ENCODE measurements around the gene CCDC141.

Gene CCDC141

DNA sequence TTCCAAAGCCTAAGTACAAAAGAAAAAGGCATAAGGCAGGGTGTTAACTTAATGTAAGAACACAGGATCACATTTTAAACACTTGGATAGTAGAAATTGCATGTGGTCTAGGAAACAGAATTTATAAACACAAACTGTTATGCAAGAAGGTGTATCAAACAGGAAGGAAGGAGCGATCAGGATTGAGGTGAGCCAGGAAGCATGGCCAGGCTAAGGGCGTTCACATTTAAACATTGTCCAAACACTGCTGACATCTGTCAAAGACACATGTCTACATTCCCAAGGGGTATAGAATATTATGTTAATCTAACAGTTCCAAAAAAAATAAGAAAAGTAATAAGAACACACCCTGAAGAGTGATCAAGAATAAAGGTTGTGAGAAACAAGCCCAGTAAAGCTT lies 71.3 kb downstream of the CCDC141 start:
- DNase-seq (ENCODE audit: low spot score): no peak

GRCh38 chr2:178976351-178976750 lies 73.6 kb downstream of the CCDC141 start:
- no peak for DNase-seq (ENCODE audit: low spot score)

DNA sequence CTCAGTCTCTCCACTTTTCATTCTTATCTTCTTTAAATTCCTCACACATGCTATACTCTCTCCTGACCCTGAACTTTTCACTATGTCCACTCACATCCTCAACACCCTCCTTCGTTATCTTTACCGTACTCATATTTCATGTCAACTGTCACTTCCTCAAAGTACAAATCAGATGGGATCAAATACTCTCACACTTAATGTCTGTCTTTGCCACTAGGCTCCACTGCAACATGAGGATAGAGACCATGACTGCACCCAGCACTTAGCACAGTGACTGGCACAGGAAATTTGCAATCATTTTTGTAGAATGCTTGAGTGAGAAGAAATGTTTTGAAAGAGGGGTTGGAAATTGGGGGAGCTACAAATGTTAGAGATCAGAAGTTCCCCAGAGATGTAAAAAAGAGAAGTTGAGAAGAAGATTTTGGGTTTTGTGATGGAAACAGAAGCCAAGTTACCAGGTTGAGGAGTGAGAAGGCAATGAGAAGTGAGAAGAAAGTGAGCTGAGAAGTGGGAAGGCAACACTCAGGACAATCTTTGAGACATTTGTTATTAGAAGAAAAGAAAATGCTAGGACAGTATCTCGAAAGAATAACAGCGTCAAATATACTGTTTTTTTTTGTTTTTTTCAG lies 87.0 kb downstream of the CCDC141 start:
- no peak for DNase-seq (ENCODE audit: low spot score)

- DNase-seq (ENCODE audit: low spot score): no peak
Observed at GRCh38 chr2:178962152-178962551, 87.8 kb downstream of the CCDC141 start.

DNA sequence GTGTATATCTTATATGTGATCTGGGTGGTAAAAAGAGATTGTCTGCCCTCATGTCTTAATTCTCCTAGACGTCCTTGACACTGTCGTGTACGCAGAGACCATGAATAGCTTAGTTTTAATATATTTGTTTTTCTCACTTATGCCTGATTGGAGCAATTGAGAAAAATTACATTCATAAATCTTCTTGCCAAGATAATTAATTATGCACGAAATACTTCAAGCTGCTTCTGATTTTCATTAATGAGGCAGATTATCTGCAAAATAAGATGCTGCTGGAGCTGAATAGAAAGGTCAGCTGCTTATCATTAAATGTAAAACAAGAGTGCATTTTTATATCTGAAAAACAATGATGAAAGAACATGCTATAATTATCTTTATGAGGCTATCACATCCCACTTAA lies 95.9 kb downstream of the CCDC141 start:
- no peak for DNase-seq (ENCODE audit: low spot score)

- DNase-seq (ENCODE audit: low spot score): no peak
Observed at GRCh38 chr2:178951266-178952006, 98.5 kb downstream of the CCDC141 start.

DNA sequence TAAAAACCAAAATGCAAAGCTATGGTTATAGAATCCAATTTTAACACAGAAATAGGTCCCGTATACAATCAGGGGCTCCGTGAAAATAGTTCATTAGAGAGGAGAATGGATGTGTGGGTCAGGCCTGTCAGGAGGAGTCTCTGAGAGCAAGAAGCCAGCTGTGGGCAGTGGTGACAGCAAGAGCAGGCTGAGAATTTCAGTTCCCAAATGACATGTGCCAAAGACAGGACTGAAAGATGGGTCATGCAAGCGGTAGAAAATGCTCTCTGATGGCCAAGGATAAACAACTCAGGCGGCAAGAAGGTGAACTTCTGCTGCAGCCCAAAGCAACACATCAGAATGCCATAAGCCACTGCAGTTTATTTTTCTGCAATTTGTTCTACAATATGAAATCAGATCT lies 100.4 kb downstream of the CCDC141 start:
- no peak for DNase-seq (ENCODE audit: low spot score)

GRCh38 chr2:178949151-178949550 lies 100.8 kb downstream of the CCDC141 start:
- no peak for DNase-seq (ENCODE audit: low spot score)

GRCh38 chr2:178947006-178947405 lies 102.9 kb downstream of the CCDC141 start:
- DNase-seq (ENCODE audit: low spot score): no peak

GRCh38 chr2:178946494-178946893 lies 103.4 kb downstream of the CCDC141 start:
- DNase-seq (ENCODE audit: low spot score): no peak

GRCh38 chr2:178943745-178944144 lies 106.2 kb downstream of the CCDC141 start:
- DNase-seq (ENCODE audit: low spot score): no peak

- DNase-seq (ENCODE audit: low spot score): no peak
Observed at GRCh38 chr2:178934571-178934970, 115.4 kb downstream of the CCDC141 start.

- no peak for DNase-seq (ENCODE audit: low spot score)
Observed at GRCh38 chr2:178933493-178933892, 116.4 kb downstream of the CCDC141 start.

DNA sequence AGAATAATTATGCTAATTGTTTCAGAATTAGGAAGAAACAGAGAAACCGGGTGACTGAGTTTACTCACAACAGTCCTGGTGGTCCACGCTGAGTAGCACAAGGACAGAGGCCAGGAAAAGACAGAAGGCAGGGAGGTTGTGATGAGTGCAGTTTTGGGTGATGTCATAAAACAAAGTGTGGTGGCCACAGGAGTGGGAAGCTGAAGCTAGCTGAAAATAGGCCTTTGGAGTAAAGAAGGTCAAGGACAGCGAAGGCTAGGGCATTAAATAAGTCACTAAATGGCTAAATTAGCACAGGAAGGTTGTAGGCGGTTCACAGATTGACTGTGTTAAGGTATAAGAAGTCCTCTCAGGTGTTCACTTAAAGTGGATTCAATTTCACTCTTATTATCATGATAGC lies 121.9 kb downstream of the CCDC141 start:
- DNase-seq (ENCODE audit: low spot score): no peak

GRCh38 chr2:178927173-178927572 lies 122.8 kb downstream of the CCDC141 start:
- no peak for DNase-seq (ENCODE audit: low spot score)

DNA sequence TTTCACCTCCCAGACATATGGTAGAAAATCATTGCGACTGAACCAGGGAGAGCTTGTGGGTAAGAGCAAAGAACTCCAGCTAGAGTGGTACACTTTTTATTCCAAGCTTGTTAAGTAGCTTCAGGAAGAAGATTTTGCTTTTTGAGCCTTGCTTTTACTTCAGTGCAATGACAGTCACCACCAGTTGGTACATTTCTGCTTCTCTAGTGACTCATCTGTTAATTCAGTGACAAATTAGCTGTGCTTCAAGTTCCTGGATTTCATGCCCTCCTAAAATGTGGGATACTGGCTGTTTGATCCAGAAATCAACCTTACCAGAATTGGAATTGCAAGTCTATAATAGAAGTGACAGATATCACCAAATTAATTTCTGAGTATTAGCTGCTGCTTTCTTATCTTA lies 125.1 kb downstream of the CCDC141 start:
- DNase-seq (ENCODE audit: low spot score): no peak

DNA sequence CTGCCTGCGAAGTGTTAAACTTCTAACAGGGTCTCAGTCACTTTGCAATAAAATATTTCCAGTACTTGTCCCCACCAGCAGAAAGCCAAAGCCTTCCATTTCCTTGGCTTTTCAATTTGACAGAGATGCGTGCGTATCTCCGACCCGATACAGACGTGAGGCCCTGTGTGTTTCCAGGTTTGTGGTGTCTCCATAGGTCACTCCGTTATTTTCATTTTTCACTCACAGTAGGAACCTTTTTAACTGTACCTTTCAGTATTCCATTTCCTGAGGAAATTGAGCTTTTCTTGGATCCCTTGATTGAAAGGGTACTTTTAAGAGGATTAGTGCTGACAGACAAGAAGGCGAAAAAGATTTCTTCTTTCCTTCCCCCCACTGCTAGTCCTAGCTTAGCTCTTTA lies 126.4 kb downstream of the CCDC141 start:
- DNase-seq (ENCODE audit: low spot score): no peak

- no peak for DNase-seq (ENCODE audit: low spot score)
Observed at GRCh38 chr2:178920916-178921513, 128.9 kb downstream of the CCDC141 start.

- DNase-seq (ENCODE audit: low spot score): no peak
Observed at GRCh38 chr2:178917555-178917954, 132.4 kb downstream of the CCDC141 start.

- DNase-seq (ENCODE audit: low spot score): no peak
Observed at GRCh38 chr2:178915423-178916173, 134.3 kb downstream of the CCDC141 start.

DNA sequence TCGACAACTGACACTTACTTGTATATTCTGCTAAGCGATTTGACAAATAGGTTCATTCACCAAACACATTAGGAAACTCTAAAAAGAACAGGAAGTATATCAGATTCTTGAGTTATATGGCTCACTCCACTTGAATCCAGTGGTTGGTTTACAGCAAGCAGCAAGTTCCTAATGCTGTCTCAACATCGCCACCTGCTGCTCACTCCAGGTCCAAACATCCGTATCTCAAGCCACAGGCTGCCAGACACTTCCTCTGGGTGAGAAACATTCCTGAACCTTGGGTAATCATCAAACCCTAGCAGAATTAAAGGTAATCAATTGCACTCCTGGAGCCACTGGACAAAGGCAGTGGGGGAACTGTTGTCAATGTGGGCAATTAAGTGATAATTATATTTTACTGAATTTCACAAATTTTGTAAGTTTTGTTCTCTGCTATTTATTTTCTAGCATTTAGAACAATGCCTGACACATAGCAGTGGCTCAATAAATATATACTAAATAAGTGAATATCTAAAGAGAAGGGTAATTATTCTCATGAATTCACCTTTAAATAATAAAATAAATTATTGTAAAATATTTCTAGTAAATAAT lies 135.6 kb downstream of the CCDC141 start:
- peak; percentile 81 for DNase-seq (ENCODE audit: low spot score)

- peak; percentile 15 for DNase-seq (ENCODE audit: low spot score)
Observed at GRCh38 chr2:178913049-178913441, 136.9 kb downstream of the CCDC141 start.
